Left hindlimb (tissue), 1 donor: ENCODE data around the gene RARRES2.
A peak's percentile ranks its signal among the peaks of the same experiment; 100 is the strongest.

ENCODE experiments used
- DNase-seq: peaks from one replicate; pipeline ENCODE4 v3.0.0-alpha.2; 2018

Gene RARRES2

GRCh38 chr7:150361402-150361801, 20.0 kb upstream of the RARRES2 start:
- DNase-seq, result no peak

DNA sequence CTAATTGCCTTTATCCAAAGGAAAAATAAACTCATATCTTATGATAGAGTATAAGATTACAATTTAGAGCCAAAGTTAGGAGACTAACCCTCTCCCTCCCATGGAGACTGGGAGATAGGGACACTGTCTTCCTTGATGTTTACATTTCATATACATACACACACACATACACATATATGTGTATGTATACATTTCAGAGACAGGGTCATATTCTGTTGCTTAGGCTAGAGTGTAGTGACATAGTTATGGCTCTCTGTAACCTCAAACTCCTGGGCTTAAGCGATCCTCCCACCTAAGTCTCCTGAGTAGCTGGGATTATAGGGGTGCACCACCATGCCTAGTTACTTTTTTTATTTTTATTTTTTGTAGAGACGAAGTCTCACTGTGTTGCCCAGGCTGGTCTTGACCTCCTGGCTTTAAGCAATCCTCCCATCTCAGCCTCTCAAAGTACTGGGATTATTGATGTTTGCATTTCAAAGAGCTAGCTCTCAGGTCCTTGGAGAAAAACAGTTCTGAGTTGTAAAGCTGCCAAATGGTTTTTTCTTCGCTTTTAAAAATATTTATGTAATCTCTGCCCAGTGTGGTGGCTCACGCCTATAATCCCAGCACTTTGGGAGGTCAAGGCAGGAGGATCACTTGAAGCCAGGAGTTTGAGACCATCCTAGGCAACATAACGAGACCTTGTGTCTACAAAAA, 19.1 kb upstream of the RARRES2 start:
- no peak for DNase-seq

GRCh38 chr7:150359622-150360362, 18.4 kb upstream of the RARRES2 start:
- DNase-seq, result no peak

DNA sequence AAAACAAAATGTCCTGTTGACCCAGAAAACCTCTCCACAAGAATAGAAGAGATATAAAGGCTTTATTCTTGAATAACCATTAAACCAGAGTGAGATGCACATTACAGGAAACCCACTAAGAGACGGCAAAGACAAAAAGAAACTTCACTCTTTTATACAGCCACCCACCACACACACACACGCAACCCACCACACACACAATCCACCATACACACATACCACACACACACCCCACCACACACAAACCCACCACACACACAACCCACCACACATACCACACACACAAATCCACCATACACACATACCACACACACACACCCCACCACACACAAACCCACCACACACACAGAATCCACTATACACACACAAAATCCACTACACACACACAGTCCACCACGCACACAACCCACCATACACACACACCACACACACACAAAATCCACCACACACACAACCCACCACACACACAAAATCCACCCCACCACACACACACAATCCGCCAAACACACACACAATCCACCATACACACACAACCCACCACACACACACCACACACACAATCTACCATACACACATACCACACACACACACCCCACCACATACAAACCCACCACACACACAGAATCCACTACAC, 17.7 kb upstream of the RARRES2 start:
- DNase-seq, result no peak

DNA sequence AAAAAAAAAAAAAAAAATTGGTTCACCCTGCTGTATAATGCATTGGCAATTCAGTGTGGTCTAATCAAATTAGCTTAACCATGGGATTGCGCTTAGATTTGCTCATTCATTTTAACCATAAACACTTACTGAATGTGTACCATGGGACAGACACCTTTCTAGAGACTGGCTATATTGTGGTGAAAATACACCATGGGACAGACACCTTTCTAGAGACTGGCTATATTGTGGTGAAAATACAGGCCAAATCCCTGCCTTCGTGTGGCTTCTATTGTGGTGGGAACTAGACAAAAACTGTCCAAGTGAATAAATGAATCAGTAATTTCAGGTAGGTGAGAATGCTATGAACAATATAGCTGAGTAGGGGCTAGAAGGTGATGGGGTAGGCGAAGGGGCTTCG, 17.0 kb upstream of the RARRES2 start:
- no peak for DNase-seq

DNA sequence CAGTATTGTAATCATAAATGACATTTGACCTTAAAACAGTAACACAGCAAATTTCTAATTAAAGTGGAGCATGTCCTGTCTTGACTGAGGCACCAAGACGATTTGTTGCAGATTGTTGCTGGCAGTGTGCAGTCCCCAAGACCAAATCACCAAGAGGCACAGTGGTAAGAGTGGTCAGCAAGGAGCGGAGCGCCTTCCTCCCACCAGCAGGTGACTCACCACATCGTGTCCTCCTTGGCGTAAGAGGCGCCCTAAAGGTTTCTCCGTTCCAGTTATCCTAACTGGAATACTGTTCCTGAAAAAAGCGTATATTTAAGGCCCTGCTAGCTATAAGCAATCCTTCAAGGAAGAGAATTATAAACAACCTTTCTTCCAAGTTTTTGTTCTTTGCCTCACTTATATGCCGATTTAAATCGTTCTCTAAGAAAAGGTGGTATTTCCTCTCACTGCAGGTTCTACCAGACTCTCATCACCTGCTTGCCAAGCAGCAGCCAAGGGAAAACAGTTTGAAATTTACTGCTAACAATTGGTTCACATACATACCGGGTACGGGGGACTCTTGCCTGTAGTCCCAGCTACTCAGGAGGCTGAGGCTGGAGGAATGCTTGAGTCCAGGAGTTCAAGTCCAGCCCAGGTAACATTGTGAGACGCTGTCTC, 16.5 kb upstream of the RARRES2 start:
- no peak for DNase-seq

DNA sequence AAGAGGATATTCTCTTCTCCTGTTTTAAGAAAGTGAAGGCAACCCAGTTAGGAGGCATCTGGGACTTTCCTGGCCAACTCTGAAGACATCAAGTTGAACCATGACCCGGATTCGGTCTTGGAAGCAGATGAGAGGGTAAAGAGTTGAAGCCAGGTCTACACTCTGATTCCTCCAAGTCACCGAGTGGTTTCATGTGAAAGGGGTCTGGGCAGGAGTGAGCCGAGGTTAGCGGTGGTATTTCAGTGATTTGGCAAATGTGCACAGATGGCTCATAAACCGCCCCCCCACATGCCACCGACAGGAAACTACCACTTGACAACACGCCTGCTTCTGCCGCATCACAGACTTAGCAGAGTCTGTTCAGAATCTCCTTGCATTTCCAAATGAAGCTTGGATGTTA, 15.8 kb upstream of the RARRES2 start:
- no peak for DNase-seq

DNA sequence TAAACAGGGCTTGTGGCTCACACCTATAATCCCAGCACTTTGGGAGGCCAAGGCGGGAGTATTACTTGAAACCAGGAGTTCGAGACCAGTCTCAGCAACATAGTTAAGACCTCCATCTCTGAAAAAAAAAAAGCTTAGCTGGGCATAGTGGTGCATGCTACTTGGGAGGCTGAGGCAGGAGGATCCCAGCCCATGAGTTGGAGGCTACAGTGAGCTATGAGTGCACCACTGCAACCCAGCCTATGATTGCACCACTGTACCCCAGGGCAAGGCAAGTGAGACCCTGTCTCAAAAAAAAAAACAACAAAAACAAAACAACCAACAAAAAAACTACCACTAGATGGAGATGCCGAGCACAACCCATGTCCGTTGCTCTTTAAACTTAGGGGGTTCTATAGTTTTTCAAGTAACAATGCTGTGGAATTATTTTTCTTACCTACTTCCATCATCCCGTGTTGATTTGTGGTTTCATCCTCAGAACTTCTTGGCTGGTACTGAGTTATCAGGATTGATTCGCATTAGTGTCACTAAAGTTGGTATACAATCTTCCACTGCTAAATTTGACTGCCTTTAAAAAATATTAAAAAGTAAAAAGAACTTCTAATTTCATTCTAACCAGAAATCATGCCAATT, 15.0 kb upstream of the RARRES2 start:
- DNase-seq, result no peak

DNA sequence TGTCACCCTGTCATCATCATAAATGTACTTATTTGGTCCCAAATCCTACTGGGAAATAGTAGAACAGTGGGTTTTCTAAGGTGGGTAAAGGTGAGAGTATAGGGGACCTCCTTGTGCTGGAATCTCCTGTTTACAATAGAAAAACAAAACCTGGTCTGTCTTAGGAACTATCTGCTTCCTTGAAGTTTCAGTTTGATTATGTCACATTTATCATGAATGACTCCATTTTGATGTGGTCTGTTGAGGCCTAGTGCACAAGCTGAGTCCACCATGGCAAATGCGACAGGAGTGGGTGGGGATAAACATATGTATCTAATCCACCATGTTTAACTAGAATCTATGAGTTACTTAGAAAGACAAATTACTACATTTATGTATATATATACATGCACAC, 14.2 kb upstream of the RARRES2 start:
- no peak for DNase-seq

GRCh38 chr7:150351587-150352194, 10.3 kb upstream of the RARRES2 start:
- DNase-seq, result no peak

DNA sequence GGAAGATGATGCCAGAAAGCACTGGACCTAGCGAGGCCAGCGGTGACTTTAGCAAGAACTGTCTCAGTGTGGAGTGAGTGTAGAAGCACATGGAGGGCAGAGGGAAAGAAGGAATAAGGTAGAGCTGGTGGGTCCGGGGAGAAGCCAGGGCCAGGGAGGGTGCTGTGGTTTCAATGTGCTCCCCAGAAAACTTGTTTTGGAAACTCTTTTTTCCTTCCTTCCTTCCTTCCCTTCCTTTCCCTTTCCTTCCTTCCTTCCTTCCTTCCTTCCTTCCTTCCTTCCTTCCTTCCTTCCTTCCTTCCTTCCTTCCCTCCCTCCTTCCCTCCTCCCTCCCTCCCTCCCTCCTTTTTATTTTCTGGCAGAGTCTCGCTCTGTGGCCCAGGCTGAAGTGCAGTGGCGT, 5.5 kb upstream of the RARRES2 start:
- DNase-seq, result no peak

DNA sequence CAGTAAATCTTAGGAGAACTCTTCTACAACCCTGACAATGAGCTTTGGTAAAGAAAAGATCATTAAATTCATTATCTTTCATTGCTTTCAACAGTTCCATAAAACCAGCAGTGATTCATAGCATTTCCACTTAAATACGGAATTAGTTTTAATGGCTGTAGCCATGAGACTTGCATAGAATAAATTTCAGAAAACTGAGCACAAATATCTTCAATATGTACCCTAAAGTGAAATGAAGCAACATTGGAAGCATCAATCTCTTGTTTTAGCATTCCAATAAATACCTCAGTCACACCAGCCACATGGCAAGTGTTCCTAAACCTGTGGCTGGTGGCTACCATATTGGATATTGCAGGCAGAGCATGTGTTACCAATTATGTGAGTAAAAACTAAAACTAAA, 3.6 kb upstream of the RARRES2 start:
- DNase-seq, result no peak

DNA sequence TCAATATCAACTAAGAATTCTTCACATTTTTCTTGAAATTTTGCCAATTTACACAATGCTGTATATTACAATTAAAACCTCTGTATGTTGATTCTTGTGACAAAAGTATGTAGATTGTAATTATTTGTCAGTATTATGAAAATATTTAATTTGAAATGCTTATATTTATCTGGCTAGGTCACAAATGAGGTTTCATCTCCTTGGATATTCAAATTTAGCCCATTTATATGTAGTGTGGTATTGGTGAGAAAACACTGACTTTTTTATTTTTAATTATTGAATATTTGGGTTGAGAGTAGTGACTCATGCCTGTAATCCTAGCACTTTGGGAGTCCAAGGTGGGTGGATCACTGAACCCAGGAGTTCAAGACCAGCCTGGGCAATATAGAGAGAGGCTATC, 2.9 kb upstream of the RARRES2 start:
- no peak for DNase-seq

- DNase-seq, result no peak
These were observed 1.8 kb upstream of the RARRES2 start for GRCh38 chr7:150343225-150343624.

GRCh38 chr7:150342121-150342408, 636 bp upstream of the RARRES2 start:
- DNase-seq, result no peak

DNA sequence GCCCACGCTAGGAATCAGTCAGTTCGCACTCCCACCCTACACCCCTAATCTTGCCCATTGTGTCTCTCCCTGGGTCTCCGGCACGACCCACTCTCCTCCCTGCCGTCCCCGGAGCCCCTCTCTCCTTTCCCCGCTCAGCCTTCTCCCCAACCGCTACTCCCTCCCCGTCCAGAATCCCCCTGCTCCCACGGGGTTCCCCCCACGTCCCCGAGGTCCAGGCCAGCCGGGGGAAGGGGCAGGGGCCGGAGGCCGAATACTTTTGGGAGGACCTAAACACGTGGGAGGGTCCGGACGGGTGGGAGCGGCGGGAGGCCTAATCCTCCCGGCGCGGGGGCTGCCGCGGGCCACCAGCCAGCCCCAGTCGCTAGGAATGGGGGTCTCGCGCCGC, 560 bp downstream of the RARRES2 start:
- DNase-seq, result no peak

- peak; percentile 48 for DNase-seq
These were observed 1.2 kb downstream of the RARRES2 start for GRCh38 chr7:150340024-150340749.

DNA sequence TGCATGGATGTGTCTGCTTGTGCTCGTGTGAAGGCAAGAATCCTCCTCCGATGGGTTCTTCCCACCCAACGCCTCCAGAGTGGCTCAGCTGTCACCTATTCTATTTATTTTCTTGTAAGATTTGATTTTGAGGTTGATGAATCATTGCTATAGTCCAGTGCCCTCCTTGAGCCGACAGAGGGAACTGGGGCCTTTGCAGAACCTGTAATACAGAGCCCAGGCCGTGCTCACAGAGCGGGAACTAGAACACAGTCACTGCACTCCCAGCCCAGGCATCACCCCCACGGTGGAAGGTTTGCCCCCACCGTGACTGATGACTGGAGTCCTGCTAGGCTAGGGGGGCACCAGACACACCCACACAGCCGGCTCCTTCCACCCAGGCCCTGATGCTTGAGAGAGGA, 2.0 kb downstream of the RARRES2 start:
- DNase-seq, result no peak

DNA sequence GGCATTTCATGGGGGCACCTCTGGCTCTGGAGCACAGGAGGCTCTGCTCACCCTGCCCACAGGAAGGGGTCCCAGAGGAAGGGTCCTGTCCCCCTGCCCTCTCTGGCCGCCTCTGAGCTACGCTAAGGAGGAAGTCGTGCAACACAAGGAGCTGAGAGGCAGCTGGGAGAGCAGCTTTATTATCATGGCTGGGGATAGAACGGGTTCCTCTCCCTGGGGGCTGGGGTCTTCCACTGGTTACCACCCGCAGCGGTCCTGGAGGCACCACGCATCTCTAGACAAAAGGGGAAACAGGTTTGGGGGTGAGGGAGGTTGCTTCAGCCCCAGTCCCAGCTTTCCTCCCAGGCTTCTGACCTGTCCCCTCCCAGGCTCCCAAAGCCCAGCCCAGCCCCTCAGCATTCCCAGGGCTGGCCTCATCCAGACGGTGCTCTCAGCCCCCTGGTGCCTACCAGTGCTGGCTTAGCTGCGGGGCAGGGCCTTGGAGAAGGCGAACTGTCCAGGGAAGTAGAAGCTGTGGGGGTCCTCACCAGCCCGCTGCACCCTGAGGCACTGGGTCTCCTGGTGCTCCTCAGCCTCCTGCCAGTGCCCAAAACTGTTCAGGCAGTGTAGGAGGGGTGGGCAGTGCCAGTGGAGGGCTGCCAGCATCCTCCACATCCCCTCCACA, 3.1 kb downstream of the RARRES2 start:
- no peak for DNase-seq

DNA sequence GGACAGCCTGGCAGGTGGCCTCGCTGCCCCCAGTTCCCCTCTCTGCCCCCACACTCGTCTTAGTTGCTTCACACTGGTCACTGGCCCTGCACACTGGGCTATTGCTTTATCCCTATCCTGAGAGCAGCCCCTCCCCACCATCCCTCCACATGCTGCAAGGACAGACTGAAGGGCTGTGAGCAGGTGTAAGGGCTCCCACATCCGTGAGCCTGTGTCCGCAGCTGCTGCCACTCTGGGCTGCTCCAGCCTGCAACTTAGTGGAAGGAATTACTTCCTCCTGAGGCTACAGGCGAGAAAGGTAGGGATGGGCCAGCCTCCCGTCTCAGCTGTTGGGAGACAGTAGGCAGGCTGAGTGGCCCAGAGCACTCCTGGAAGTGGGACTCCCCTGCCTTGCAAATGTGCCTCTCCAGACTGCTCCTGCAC, 3.8 kb downstream of the RARRES2 start:
- no peak for DNase-seq

DNA sequence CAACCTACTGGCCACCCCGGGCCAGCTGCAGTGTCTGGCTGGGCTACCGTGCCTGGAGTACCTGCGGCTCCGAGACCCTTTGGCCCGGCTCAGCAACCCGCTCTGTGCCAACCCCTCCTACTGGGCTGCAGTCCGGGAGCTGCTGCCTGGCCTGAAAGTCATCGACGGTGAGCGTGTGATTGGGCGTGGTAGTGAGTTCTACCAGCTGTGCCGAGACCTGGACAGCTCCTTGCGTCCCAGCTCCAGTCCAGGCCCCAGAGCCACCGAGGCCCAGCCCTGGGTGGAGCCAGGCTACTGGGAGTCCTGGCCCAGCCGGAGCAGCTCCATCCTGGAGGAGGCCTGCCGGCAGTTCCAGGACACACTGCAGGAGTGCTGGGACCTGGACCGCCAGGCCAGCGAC, 4.2 kb downstream of the RARRES2 start:
- no peak for DNase-seq

DNA sequence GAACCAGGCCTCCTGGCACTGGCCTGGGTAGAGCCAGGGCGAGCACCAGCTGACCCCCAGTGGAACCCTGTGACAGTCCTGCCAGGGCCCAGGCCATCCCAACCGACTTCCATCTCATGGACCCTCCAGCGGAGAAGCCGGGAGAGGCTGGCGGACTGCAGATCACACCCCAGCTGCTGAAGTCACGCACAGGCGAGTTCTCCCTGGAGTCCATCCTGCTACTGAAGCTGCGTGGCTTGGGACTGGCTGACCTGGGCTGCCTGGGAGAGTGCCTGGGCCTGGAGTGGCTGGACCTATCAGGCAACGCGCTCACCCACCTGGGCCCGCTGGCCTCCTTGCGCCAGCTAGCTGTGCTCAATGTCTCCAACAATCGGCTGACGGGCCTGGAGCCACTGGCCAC, 4.7 kb downstream of the RARRES2 start:
- DNase-seq, result no peak
